ENCODE measurements around the gene OR2T6.
"Not testable (repeated sequence)": the region's sequence is repeated elsewhere in the genome, so short reads cannot be mapped to it uniquely, and the experiment has no call there.

- not testable (repeated sequence) for TF ChIP-seq CTCF, POLR2A (IDR thresholded peaks at IDR 0.05)
These were observed 56.1 kb downstream of the OR2T6 start for GRCh38 chr1:248431683-248432082.
